ENCODE results near the gene MPG.

Gene MPG

GRCh38 chr16:56231-56927 lies 21.6 kb upstream of the MPG start:
- Mint-ChIP-seq H3K27me3 (ENCODE audit: low read depth, poor library complexity) (no peaks in the 10 kb centered on the region), H3K9me3 (no peaks in the 10 kb centered on the region), H3K27ac (peak overlapping the region; percentile 8), H3K36me3 (ENCODE audit: low read depth) (peaks cover 39% of the 10 kb centered on the region), H3K4me1 (peaks cover 31% of the 10 kb centered on the region), H3K4me3 (peak overlapping the region; percentile 39)
- TF ChIP-seq CTCF (IDR thresholded peaks at IDR 0.05): no peak
- DNase-seq: no peak

GRCh38 chr16:57711-58110 lies 20.3 kb upstream of the MPG start:
- H3K4me3 Mint-ChIP-seq: no peak overlapping the region
- H3K27ac Mint-ChIP-seq: peak overlapping the region; percentile 70
- no peaks in the 10 kb centered on the region for H3K9me3 Mint-ChIP-seq
- peaks cover 26% of the 10 kb centered on the region for H3K4me1 Mint-ChIP-seq
- H3K27me3 Mint-ChIP-seq (ENCODE audit: low read depth, poor library complexity): no peaks in the 10 kb centered on the region
- no peak for DNase-seq
- H3K36me3 Mint-ChIP-seq (ENCODE audit: low read depth): peaks cover 31% of the 10 kb centered on the region
- TF ChIP-seq CTCF (IDR thresholded peaks at IDR 0.05): no peak

GRCh38 chr16:58491-59439 lies 19.3 kb upstream of the MPG start:
- Mint-ChIP-seq H3K36me3 (ENCODE audit: low read depth) (peaks cover 27% of the 10 kb centered on the region), H3K27me3 (ENCODE audit: low read depth, poor library complexity) (no peaks in the 10 kb centered on the region), H3K27ac (peak overlapping the region; percentile 70), H3K9me3 (no peaks in the 10 kb centered on the region), H3K4me3 (no peak overlapping the region), H3K4me1 (peaks cover 21% of the 10 kb centered on the region)
- no peak for TF ChIP-seq CTCF (IDR thresholded peaks at IDR 0.05)
- DNase-seq: no peak

GRCh38 chr16:59440-60059 lies 18.5 kb upstream of the MPG start:
- Mint-ChIP-seq H3K27me3 (ENCODE audit: low read depth, poor library complexity) (no peaks in the 10 kb centered on the region), H3K4me1 (peaks cover 14% of the 10 kb centered on the region), H3K4me3 (no peak overlapping the region), H3K36me3 (ENCODE audit: low read depth) (peaks cover 27% of the 10 kb centered on the region), H3K9me3 (no peaks in the 10 kb centered on the region), H3K27ac (no peak overlapping the region)
- no peak for TF ChIP-seq CTCF (IDR thresholded peaks at IDR 0.05)
- no peak for DNase-seq

- no peak for DNase-seq
- Mint-ChIP-seq H3K4me3 (no peak overlapping the region), H3K36me3 (ENCODE audit: low read depth) (peaks cover 27% of the 10 kb centered on the region), H3K4me1 (peaks cover 10% of the 10 kb centered on the region), H3K27ac (no peak overlapping the region), H3K27me3 (ENCODE audit: low read depth, poor library complexity) (no peaks in the 10 kb centered on the region), H3K9me3 (no peaks in the 10 kb centered on the region)
- no peak for TF ChIP-seq CTCF (IDR thresholded peaks at IDR 0.05)
These were observed 17.9 kb upstream of the MPG start for GRCh38 chr16:60166-60565.

Data from nephron progenitor cell (in vitro differentiated cells).